Endothelial cell (in vitro differentiated cells): ENCODE results near the gene CFL1. TPM values are rescaled to one million over a fixed set of nuclear protein-coding genes. Genes with fewer than 3 reads are reported as not detected.

ENCODE experiments used
- DNase-seq: peaks from one replicate; pipeline ENCODE4 v3.0.0; 2021; ENCODE audit warnings: low spot score
- H3K27ac Mint-ChIP-seq: one replicate; pipeline ENCODE4 v1.8.0; 2021; ENCODE audit warnings: mixed read lengths, inconsistent platforms; ENCODE audit not compliant: unreplicated experiment
- H3K27me3 Mint-ChIP-seq: one replicate; pipeline ENCODE4 v1.8.0; 2021; ENCODE audit warnings: mild to moderate bottlenecking, moderate library complexity, mixed read lengths, inconsistent platforms; ENCODE audit not compliant: unreplicated experiment
- H3K36me3 Mint-ChIP-seq: one replicate; pipeline ENCODE4 v1.8.0; 2021; ENCODE audit warnings: mild to moderate bottlenecking, low read depth, mixed read lengths, inconsistent platforms; ENCODE audit not compliant: unreplicated experiment
- H3K4me1 Mint-ChIP-seq: one replicate; pipeline ENCODE4 v1.8.0; 2021; ENCODE audit warnings: mild to moderate bottlenecking, mixed read lengths, inconsistent platforms; ENCODE audit not compliant: unreplicated experiment
- H3K4me3 Mint-ChIP-seq: one replicate; pipeline ENCODE4 v1.8.0; 2021; ENCODE audit warnings: mild to moderate bottlenecking, mixed read lengths, inconsistent platforms; ENCODE audit not compliant: unreplicated experiment
- H3K9me3 Mint-ChIP-seq: one replicate; pipeline ENCODE4 v1.8.0; 2021; ENCODE audit warnings: mixed read lengths, inconsistent platforms; ENCODE audit not compliant: unreplicated experiment
- total RNA-seq: library from RNA; stranded (reverse); fragmentation: NEBNext Ultra II Directional; extraction: Animal tissue kit (Norgen Biotek cat#: 25700); gene quantifications from one replicate; pipeline ENCODE4 v1.2.1, GENCODE V29; 2021; ENCODE audit not compliant: unreplicated experiment
- TF ChIP-seq, protein P1 (sequence below): fragments of 200-600 bp; sonication (generic); IDR thresholded peaks from one replicate; pipeline ENCODE4 v1.5.0; 2021; ENCODE audit warnings: antibody characterized with exemption; ENCODE audit not compliant: unreplicated experiment

Gene CFL1
- total RNA-seq, 1 donor from 2014 or later: 1,740 TPM

DNA sequence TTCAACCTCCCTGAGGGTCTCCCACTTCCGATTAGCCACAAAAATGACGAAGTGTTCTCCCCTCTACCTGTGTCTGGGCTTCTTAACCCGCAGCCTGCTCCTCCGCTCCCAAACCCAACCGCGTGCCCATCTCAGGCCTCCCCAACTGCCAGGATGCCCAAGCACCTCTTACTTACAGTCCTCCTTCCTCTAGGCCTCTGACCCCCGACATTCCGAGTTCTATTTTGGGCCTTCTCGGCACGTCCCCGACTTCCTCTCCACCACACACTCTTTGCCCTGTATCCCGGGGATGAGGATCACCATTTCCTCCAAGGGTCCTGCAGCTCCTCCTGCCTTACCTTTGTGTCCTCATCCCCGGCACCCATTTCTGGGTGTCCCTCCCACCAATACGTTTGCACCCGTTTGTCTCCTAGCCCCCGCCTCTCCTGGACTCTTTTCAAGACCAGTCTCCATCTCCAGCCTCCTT lies 1.9 kb upstream of the CFL1 start:
- Mint-ChIP-seq H3K27ac (peak overlapping the region; percentile 99), H3K36me3 (peaks cover 36% of the 10 kb centered on the region), H3K27me3 (peaks cover 34% of the 10 kb centered on the region), H3K4me1 (peaks cover 42% of the 10 kb centered on the region), H3K9me3 (no peaks in the 10 kb centered on the region), H3K4me3 (peak overlapping the region; percentile 96)
- TF ChIP-seq, protein P1, sequence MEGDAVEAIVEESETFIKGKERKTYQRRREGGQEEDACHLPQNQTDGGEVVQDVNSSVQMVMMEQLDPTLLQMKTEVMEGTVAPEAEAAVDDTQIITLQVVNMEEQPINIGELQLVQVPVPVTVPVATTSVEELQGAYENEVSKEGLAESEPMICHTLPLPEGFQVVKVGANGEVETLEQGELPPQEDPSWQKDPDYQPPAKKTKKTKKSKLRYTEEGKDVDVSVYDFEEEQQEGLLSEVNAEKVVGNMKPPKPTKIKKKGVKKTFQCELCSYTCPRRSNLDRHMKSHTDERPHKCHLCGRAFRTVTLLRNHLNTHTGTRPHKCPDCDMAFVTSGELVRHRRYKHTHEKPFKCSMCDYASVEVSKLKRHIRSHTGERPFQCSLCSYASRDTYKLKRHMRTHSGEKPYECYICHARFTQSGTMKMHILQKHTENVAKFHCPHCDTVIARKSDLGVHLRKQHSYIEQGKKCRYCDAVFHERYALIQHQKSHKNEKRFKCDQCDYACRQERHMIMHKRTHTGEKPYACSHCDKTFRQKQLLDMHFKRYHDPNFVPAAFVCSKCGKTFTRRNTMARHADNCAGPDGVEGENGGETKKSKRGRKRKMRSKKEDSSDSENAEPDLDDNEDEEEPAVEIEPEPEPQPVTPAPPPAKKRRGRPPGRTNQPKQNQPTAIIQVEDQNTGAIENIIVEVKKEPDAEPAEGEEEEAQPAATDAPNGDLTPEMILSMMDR: no peak
- DNase-seq: peak; percentile 45

DNA sequence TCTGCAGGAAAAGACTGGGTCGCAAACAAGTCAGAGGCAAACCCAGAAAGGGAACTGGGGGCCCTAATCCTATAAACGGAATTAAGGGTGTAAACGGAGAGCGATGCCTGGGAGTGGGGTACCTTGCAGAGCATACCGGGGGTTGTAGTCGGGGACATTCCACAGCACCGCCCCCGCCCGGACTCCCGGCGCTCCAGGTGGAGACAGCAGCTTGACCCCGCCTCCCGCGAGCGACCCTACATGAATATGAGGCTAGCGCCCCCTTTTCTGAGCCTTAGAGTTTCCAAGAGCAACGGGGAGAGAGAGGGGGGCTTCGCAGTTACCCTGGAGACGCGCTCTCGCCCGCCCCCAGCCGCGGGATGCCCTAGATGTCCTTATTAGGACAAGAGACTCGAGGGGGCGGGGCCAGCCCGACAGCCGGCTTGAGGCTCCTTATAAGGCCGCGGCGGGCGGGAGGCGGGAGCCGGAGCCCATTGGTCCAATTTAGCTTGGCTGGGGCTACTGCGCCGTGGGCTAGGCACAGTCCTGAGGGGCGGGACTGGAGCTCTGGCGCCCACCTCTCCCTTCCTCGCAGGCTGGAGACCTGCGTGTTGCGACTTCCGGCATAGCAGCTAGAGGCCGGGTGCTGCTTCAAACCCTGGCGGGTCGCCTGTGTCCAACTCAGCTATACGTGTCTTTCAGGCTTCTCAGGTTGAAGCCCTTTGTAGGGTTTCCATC lies 1.3 kb upstream of the CFL1 start:
- Mint-ChIP-seq H3K27me3 (peaks cover 36% of the 10 kb centered on the region), H3K9me3 (no peaks in the 10 kb centered on the region), H3K4me1 (peaks cover 47% of the 10 kb centered on the region), H3K36me3 (peaks cover 42% of the 10 kb centered on the region), H3K27ac (peak overlapping the region; percentile 99), H3K4me3 (peak overlapping the region; percentile 96)
- peak; percentile 98 for DNase-seq
- TF ChIP-seq, protein P1: peak; percentile 32

DNA sequence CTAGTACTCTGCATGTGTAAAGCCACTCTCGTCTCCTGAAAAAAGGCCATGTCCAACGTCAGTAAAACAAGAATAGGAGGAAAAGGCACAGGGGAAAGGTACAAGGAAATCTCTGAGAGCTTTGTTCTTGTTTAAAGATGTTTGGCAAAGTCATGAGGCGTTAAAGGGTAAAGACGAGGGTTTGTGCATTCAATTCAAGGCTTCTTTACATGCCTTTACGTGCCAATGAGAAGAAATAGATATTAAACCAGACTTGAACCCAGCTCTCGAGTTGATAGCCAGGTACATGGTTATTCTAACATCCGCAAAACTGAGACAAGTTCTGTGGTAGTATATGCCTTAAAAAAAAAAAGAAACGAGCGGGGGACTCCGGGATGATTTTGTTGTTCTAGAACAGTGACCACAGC lies 704 bp upstream of the CFL1 start:
- DNase-seq: no peak
- Mint-ChIP-seq H3K27me3 (peaks cover 38% of the 10 kb centered on the region), H3K4me3 (peak overlapping the region; percentile 92), H3K36me3 (peaks cover 44% of the 10 kb centered on the region), H3K9me3 (no peaks in the 10 kb centered on the region), H3K27ac (peak overlapping the region; percentile 97), H3K4me1 (peaks cover 52% of the 10 kb centered on the region)
- TF ChIP-seq, protein P1: no peak

DNA sequence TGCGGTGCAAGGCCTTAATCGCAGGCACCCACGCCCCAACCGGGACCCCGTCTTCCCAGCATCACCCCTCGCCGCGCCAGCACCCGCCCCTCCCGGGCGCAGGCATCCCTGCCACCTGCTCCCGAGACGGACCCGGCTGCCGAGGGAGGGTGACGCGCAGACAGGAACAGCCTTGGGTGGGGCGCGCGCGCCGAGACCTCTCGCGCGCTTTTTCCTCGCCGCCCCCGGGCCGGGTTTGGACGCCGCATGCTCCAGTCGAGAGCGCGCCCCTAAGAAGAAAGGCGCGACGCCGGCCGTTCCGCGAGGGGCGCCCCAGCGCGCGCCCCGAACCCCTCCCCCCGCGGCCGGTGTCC lies 504 bp downstream of the CFL1 start:
- no peak for DNase-seq
- Mint-ChIP-seq H3K4me3 (peak overlapping the region; percentile 97), H3K27me3 (peaks cover 43% of the 10 kb centered on the region), H3K36me3 (peaks cover 46% of the 10 kb centered on the region), H3K4me1 (peaks cover 51% of the 10 kb centered on the region), H3K27ac (no peak overlapping the region), H3K9me3 (no peaks in the 10 kb centered on the region)
- TF ChIP-seq, protein P1: no peak
